Mesenchymal stem cell (in vitro differentiated cells and primary cell): ENCODE results near the gene ADO.

Experiments used
- DNase-seq: peaks from one replicate; pipeline ENCODE4 v3.0.0-alpha.2; 2013
- H2AFZ ChIP-seq: one replicate; pipeline ENCODE4 v1.6.1; 2013; ENCODE audit warnings: low read depth, mild to moderate bottlenecking, control low read depth, inconsistent platforms, low read length, moderate library complexity
- H2AK5ac ChIP-seq: 2 replicates; pipeline ENCODE4 v1.6.1; 2013; ENCODE audit warnings: low read length, moderate library complexity, mild to moderate bottlenecking, inconsistent platforms; ENCODE audit not compliant: severe bottlenecking
- H2BK120ac ChIP-seq: one replicate; pipeline ENCODE4 v1.6.1; 2013; ENCODE audit warnings: low read depth, mild to moderate bottlenecking, inconsistent platforms, low read length, moderate library complexity
- H2BK12ac ChIP-seq, 2 experiments: one replicate each; pipeline ENCODE4 v1.6.1; 2013; ENCODE audit warnings: inconsistent platforms in 2 of 2, low read length in 2 of 2, mild to moderate bottlenecking in 2 of 2, moderate library complexity in 2 of 2, control low read depth in 1 of 2
- H2BK15ac ChIP-seq: one replicate; pipeline ENCODE4 v1.6.1; 2013; ENCODE audit warnings: mild to moderate bottlenecking, low read depth, inconsistent platforms; ENCODE audit not compliant: poor library complexity, severe bottlenecking
- H2BK5ac ChIP-seq: 2 replicates; pipeline ENCODE4 v1.6.1; 2013; ENCODE audit warnings: low read depth, mild to moderate bottlenecking, low read length, control low read depth, inconsistent platforms; ENCODE audit not compliant: poor library complexity, severe bottlenecking
- H3K14ac ChIP-seq, 2 experiments: one replicate each; pipeline ENCODE4 v1.6.1; 2013; ENCODE audit warnings: inconsistent platforms in 2 of 2, low read length in 2 of 2, control low read depth in 1 of 2, mild to moderate bottlenecking in 1 of 2, moderate library complexity in 1 of 2
- H3K18ac ChIP-seq, 2 experiments: one replicate each; pipeline ENCODE4 v1.6.1; 2013; ENCODE audit warnings: inconsistent platforms in 2 of 2, low read length in 2 of 2, control low read depth in 1 of 2, low read depth in 1 of 2, mild to moderate bottlenecking in 1 of 2
- H3K23ac ChIP-seq, 2 experiments: one replicate each; pipeline ENCODE4 v1.6.1; 2013; ENCODE audit warnings: inconsistent platforms in 2 of 2, low read length in 2 of 2, mild to moderate bottlenecking in 2 of 2, moderate library complexity in 2 of 2, control low read depth in 1 of 2
- H3K27ac ChIP-seq: 2 replicates; pipeline ENCODE4 v1.5.1; 2013; ENCODE audit warnings: mild to moderate bottlenecking, moderate library complexity, low read length, control low read depth, inconsistent platforms; ENCODE audit not compliant: poor library complexity, severe bottlenecking
- H3K27me3 ChIP-seq, 2 experiments: 2 replicates each; pipeline versions ENCODE4 v1.6.1 to v1.7.0; 2013; ENCODE audit warnings: low read length in 2 of 2, mild to moderate bottlenecking in 2 of 2, moderate library complexity in 2 of 2, control low read depth in 1 of 2, inconsistent platforms in 1 of 2; ENCODE audit not compliant: control insufficient read depth in 1 of 2, insufficient read depth in 1 of 2
- H3K36me3 ChIP-seq, 2 experiments: 2 replicates each; pipeline versions ENCODE4 v1.6.1 to v1.7.0; 2013; ENCODE audit warnings: low read length in 2 of 2, control low read depth in 1 of 2, inconsistent platforms in 1 of 2, low read depth in 1 of 2, mild to moderate bottlenecking in 1 of 2; ENCODE audit not compliant: insufficient read depth in 2 of 2, control insufficient read depth in 1 of 2
- H3K4ac ChIP-seq, 2 experiments: one replicate each; pipeline ENCODE4 v1.6.1; 2013; ENCODE audit warnings: inconsistent platforms in 2 of 2, low read length in 2 of 2, mild to moderate bottlenecking in 2 of 2, moderate library complexity in 2 of 2, control low read depth in 1 of 2, low read depth in 1 of 2
- H3K4me1 ChIP-seq: 2 replicates; pipeline ENCODE4 v1.6.1; 2013; ENCODE audit warnings: low read depth, low read length, control low read depth; ENCODE audit not compliant: control insufficient read depth, insufficient read depth
- H3K4me2 ChIP-seq: 2 replicates; pipeline ENCODE4 v1.6.1; 2013; ENCODE audit warnings: low read length, mild to moderate bottlenecking, inconsistent platforms; ENCODE audit not compliant: poor library complexity, severe bottlenecking
- H3K4me3 ChIP-seq, 2 experiments: 2 replicates each; pipeline versions ENCODE4 v1.5.1 to v1.7.0; 2013; ENCODE audit warnings: low read length in 2 of 2, mild to moderate bottlenecking in 2 of 2, control low read depth in 1 of 2, low read depth in 1 of 2; ENCODE audit not compliant: insufficient read depth in 1 of 2
- H3K79me1 ChIP-seq: replicated peaks from 2 replicates; pipeline ENCODE4 v1.6.1; 2013; ENCODE audit warnings: mild to moderate bottlenecking, control low read depth, low read length, inconsistent platforms; ENCODE audit not compliant: poor library complexity, severe bottlenecking
- H3K9ac ChIP-seq: 2 replicates; pipeline ENCODE4 v1.7.0; 2013; ENCODE audit warnings: mild to moderate bottlenecking, low read length, moderate library complexity
- H3K9me3 ChIP-seq: 2 replicates; pipeline ENCODE4 v1.7.0; 2013; ENCODE audit warnings: mild to moderate bottlenecking, low read length; ENCODE audit not compliant: control insufficient read depth
- H4K8ac ChIP-seq: one replicate; pipeline ENCODE4 v1.6.1; 2013; ENCODE audit warnings: inconsistent platforms, mild to moderate bottlenecking, low read length, moderate library complexity
- H4K91ac ChIP-seq: one replicate; pipeline ENCODE4 v1.6.1; 2013; ENCODE audit warnings: mild to moderate bottlenecking, low read length, inconsistent platforms
- WGBS: methylation state at CpG from one replicate; pipeline ENCODE4 v1.1.7; 2013; ENCODE audit warnings: mixed read lengths; 5-methylcytosine and 5-hydroxymethylcytosine counted together

ADO gene

DNA sequence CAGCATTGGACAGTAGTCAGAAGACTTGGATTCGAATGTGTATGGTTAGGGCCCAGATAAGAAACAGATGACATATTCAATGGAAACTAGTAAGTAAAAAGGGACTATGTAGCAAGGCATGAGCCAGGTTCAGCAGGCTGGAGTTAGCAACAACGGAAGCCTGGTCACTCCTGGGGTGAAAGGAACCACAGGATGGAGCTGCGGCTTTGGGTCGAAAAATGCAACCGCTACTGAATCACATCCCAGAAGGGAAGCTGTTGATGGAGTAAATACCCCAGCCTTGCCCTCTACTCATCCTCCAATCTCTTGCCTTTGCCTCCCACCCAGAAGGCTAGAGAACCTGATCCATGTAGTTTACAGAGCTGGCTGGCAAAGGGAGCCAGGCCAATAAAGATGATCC lies 49.2 kb downstream of the ADO start:
- Histone ChIP-seq H3K23ac (no peak overlapping the region), H3K9me3 (peaks cover 1% of the 10 kb centered on the region), H2AK5ac (no peak overlapping the region), H3K27ac (no peak overlapping the region), H2BK15ac (no peak overlapping the region), H3K36me3 (no peaks in the 10 kb centered on the region), H3K9ac (no peak overlapping the region), H3K4me1 (no peaks in the 10 kb centered on the region), H3K4me3 (no peak overlapping the region), H2AFZ (no peak overlapping the region), H3K18ac (no peak overlapping the region), H3K4me2 (no peak overlapping the region), H3K4ac (no peak overlapping the region), H3K14ac (no peak overlapping the region), H3K79me1 (no peaks in the 10 kb centered on the region), H2BK120ac (no peak overlapping the region), H2BK5ac (no peak overlapping the region), H3K27me3 (peaks cover 0 to 10% of the 10 kb centered on the region in 2 experiments), H4K91ac (no peak overlapping the region), H2BK12ac (no peak overlapping the region), H4K8ac (no peak overlapping the region)
- DNase-seq, result no peak
- 85% methylated on average over 5 of the region's 5 CpGs for WGBS

DNA sequence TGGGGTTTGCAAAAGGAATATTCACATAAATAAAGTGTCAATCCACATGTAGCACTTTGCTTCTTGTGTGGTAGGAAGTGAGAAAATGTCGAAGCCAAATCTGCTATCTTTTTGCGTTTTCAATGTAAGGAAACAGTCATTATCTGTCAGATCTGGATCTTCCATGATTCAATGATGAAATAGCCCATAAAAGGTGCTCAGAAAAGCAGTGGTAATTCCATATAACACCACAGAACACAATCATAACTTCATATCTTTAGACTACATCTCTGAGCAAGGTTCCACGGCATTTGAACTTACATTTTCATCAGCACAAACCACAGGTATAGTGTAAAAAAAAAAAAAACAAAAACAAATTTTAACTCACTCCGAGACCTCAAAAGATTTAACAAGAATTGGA lies 51.5 kb downstream of the ADO start:
- Histone ChIP-seq H3K79me1 (no peaks in the 10 kb centered on the region), H4K91ac (no peak overlapping the region), H3K9me3 (no peaks in the 10 kb centered on the region), H3K18ac (no peak overlapping the region), H3K14ac (no peak overlapping the region), H2BK12ac (no peak overlapping the region), H3K4me3 (no peak overlapping the region), H2BK120ac (no peak overlapping the region), H3K4me1 (no peaks in the 10 kb centered on the region), H2AK5ac (no peak overlapping the region), H3K4me2 (no peak overlapping the region), H3K4ac (no peak overlapping the region), H4K8ac (no peak overlapping the region), H3K36me3 (no peaks in the 10 kb centered on the region), H2BK5ac (no peak overlapping the region), H3K23ac (no peak overlapping the region), H3K27me3 (peaks cover 0 to 4% of the 10 kb centered on the region in 2 experiments), H3K9ac (no peak overlapping the region), H3K27ac (no peak overlapping the region), H2BK15ac (no peak overlapping the region), H2AFZ (no peak overlapping the region)
- no peak for DNase-seq
- WGBS, result 59% methylated on average over 4 of the region's 4 CpGs
